Measurements from ENCODE around the gene FLT1.

The FLT1 gene, protein sequence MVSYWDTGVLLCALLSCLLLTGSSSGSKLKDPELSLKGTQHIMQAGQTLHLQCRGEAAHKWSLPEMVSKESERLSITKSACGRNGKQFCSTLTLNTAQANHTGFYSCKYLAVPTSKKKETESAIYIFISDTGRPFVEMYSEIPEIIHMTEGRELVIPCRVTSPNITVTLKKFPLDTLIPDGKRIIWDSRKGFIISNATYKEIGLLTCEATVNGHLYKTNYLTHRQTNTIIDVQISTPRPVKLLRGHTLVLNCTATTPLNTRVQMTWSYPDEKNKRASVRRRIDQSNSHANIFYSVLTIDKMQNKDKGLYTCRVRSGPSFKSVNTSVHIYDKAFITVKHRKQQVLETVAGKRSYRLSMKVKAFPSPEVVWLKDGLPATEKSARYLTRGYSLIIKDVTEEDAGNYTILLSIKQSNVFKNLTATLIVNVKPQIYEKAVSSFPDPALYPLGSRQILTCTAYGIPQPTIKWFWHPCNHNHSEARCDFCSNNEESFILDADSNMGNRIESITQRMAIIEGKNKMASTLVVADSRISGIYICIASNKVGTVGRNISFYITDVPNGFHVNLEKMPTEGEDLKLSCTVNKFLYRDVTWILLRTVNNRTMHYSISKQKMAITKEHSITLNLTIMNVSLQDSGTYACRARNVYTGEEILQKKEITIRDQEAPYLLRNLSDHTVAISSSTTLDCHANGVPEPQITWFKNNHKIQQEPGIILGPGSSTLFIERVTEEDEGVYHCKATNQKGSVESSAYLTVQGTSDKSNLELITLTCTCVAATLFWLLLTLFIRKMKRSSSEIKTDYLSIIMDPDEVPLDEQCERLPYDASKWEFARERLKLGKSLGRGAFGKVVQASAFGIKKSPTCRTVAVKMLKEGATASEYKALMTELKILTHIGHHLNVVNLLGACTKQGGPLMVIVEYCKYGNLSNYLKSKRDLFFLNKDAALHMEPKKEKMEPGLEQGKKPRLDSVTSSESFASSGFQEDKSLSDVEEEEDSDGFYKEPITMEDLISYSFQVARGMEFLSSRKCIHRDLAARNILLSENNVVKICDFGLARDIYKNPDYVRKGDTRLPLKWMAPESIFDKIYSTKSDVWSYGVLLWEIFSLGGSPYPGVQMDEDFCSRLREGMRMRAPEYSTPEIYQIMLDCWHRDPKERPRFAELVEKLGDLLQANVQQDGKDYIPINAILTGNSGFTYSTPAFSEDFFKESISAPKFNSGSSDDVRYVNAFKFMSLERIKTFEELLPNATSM (N-terminal part only)

DNA sequence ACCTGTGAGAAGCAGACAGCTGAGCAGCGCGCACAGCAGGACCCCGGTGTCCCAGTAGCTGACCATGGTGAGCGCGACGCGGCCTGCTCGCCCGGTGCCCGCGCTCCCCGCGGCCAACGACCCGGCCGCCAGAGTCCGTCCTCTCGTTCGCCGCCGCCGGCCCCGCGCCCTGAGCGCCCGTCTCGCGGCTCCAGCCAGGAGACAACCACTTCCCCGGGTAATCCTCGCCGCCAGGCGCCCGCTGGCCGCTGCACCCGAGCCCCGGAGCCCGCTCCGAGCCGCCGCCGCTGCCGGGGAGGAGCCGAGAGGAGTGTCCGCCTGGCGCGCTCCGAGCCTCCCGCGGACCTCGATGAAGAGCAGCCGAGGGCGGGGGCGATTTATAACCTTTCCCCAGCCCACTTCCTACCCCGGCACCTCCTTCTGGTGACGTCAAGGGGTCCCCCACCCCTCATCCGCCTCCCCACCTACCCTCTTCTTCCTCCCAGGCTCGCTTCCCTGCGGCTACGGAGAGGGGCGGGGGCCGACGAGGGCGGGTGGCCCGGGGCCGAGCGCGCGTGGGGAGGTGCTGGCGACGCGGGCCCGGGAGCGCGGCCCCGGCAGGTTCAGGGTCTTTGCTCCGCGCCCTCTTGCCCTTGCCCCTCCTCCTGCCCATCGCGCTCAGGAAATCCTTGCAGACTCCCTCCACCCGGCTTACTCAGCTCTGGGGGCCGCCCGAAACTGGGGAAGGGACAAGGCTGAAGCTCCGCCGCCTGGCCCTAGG is at the start of gene FLT1:
Gene FLT1 (minus strand): TSS at position 351 of the 760 bp plus-strand sequence. CDS start 285 bp downstream, at position 66.
- DNase-seq: no peak

DNA sequence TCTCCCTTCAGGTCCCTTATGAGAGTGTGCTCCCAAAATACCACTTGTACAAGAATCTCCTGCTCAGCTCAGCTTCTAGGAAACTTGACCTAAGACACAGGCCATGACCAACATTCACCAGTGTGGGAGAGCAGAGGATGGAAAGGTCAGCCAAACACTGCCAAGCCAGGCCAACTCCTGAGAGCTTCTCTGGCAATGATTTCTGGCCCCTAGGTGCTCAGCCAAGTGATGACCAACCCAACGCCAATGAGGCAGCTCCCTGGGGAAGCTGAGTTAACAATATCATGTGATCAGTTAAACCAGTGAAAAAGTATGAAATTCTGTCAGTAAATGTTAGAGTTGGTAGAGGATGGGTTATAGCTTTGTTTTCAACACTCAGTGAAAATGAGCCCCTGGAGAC is 49.1 kb upstream of the FLT1 start:
- no peak for DNase-seq

DNA sequence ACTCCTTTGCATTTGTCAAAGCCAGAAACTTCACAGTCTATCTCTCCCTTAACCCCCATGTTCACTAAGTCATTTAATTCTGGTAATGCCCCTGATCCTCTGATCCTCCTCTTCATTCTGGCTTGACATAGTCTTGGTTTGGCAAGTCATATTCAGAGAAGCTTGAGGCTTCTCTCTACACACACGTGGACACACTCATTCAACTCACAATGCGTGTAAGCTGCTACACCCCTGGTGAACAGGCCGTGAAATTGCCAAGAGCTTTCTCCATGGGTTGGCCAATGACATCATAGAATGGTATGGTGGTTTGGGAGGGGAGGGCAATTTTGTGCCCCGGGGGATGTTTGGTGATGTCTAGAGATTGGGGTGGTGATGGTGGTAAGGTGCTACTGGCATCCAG is 47.9 kb upstream of the FLT1 start:
- DNase-seq: no peak

DNA sequence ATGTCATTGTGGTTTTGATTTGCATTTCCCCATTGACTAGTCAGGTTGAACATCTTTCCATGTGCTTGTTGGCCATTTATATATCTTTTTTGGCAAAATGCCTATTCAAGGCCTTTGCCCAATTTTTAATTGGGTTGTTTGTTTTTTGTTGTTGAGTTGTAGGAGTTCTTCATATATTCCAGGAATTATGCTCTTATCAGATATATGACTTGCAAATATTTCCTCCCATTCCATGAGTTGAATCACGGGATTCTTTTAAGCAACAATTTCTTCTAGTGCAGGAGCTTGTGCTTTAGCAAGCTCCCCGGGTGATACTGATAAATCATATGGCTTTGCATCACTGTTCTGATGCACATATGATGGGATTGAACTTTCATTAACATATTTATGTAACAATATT is 47.0 kb upstream of the FLT1 start:
- no peak for DNase-seq

DNA sequence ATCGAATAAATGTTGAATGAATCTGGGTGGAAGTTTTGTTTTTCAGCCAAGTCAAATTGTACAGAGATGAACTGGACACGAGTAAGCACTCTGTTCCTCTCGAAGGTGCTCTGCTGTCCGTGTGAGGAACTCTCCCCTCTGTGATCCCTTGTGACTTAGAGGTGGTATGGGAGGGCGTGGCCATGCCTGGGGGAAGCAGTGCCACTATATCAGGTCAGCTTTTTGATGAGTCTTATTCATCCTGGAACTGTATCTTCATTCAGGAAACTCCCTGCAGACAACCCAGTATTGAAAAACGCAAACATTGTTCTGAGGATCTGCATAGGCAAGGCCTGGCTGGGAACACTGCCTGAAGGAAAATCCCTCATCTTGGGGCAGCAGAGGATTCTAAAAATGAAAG is 45.7 kb upstream of the FLT1 start:
- no peak for DNase-seq

DNA sequence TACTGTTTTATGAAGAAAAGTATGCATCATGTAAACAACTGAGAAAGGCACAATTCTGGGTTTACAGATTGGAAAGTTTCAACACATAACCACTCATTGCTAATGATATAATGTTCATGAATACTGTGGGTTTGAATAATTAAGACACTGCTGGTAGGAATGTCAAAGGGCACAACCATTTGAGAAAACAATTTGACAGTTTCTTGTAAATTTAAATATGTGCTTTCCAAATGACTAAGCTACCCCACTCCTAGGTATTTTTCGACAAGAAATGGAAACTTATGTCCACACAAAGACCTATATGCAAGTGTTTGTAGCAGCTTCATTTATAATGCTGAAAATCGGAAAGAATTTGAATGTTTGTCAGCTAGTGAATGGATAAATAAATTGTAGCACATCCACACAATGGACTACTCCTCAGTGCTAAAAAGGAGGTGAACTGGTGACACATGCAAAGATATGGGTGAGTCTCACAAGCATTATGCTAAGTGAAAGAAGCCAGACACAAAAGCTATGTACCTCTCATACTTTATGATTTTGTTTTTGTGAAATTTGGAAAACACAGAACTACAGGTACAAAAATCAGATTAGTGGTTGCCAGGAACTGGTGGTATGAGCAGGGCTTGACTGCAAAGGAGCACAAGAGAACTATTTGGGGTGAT is 44.8 kb upstream of the FLT1 start:
- no peak for DNase-seq

DNA sequence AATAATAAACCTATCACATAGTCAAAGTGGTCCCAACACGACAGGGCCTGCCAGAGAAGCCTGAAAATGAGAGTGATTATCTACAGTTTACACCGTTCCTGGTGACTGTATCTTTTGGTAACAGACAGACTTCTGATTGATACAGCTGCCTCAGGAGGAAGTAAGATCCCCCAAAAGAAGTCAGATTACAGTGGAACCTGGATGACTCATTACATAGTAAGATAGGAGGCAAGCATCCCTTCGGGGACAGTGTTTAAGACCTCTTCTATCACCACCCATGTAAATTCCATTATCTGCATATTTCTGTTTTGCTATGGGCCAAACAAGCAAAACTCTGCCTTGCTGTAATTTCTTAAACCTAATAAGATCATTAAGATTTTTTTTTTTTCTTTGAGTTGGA is 44.0 kb upstream of the FLT1 start:
- no peak for DNase-seq

DNA sequence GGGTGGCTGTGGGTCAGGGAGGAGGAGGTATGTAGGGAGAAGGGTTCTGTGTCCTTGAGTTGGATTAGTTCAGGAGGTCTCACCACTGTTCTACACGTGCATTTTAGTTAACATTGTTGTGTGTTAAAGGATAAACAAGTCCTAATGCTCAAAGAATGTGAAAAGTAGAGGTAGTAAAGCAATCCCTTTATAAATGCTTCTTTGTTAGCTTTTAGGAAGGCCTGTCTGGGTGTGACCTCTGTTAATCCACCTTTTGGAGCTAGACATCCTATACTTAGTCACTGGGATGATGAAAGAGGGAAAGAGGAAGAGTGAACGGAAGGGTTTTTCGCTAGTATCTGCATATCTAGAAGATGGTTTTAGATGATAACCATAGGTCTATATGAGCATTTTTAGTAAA is 42.2 kb upstream of the FLT1 start:
- no peak for DNase-seq

DNA sequence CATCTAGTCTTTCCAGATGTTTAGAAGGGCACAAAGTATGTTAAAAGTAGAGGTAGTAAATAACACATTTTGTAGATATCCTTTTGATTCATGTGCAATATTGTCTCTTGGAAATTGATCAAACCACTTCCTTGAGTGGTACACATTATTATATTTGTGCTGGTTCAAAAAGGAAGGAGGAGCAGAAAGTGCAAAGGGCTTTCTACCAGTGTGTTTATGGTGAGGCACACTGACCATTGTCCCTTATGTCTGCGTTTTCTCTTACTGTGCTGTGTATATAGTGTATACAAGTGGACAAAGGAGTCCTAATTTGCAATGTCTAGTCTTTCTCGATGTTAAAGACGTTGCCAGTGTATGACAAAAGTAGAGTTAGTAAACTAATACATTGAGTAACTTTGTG is 41.4 kb upstream of the FLT1 start:
- no peak for DNase-seq

DNA sequence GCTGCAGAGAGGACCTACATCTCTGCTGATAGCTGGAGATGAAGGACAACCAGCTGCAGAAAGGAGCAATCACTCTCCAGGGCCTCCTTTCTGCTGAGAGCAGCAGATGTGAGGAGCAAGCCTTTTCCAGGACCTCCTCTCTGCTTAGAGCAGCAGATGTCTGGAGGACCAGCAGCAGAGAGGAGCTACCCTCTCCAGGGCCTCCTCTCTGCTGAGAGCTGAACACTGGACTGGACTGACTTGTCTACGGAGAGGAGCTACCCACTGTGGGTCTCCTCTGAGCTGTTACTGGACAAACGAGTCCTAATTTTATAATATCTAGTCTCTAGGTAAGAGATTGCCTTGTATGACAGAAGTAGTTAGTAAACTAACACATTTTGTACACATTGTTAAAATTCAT is 40.8 kb upstream of the FLT1 start:
- no peak for DNase-seq

DNA sequence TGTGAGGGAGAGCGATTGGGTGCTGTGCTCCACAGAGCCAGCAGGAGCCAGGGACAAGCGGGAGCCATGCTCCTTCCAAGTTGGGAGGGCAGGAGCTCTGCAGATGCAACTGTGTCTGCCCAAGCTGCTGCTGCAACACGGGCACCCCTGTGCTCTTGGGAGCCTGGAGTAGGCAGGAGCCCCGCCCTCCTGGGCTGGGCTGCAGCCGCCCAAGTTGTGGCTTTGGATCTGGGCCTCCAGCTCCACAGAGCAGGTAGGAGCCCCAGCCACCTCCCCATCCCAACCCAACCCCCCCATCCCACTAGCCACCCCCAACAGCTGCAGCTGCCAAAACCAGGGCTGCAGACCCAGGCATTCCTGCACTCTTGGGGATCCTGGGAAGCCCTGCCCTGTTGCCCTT is 39.9 kb upstream of the FLT1 start:
- no peak for DNase-seq

DNA sequence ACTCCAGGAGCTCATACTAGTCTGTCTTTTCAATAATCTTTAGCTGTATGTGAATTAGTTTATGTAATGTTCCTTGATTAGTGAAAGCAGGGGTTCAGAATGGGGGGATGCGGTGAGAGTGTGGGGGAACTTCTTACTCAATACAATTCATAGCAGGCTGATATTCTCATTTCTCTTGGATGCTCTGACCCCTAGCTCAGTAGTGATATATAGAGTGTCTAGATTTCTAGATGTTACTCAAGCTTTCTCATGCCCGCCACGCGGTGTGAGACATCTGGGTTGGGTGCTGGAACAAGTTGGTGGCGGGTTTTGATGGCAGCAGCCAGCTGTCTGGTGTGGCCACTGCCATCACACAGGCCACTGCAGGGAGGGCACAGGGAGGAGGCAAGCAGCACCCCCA is 39.3 kb upstream of the FLT1 start:
- no peak for DNase-seq

DNA sequence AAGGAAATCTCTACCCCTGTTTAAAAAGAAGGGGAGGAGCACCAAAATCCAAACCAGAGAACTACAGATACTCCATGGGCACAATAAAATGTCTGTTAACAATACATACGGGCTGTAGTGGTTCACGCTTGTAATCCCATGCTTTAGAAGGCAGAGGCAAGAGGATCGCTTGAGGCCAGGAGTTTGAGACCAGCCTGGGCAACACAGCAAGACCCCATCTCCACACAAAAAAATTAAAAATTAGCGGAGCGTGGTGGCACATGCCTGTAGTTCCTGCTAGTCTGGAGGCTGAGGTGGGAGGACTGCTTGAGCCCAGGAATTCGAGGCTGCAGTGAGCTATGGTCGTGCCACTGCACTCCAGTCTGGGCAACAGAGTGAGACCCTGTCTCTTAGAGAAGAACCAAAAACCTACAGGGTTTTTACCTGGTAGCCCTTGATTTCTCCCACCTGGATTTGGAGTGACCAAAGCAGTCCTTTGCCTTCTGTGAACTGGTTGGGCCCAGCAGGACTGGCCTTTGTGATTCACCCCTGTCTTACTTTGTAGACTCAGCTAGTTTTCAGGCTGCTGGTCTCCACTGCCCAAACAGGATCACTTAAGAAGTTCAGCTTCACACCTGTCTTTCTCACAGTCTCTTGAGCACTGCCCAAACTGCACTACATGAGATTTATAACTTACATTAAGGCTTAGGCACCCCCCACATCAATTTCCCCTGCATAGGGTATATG is 38.7 kb upstream of the FLT1 start:
- DNase-seq: no peak

DNA sequence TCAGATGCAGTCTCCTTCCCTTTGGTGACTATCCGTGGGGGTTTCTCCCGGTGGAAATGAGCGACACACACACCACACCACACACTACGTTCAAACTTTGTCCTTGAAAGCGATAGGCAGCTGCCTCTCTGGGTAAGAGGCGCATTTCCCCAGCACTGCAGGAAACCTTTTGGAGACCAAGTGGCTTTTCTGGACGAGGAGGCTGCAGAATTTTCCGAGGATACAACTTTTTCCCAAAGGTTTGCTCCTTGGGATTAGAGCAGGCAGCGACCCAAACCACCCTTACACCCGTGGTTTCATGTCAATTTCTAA is 38.2 kb upstream of the FLT1 start:
- no peak for DNase-seq

DNA sequence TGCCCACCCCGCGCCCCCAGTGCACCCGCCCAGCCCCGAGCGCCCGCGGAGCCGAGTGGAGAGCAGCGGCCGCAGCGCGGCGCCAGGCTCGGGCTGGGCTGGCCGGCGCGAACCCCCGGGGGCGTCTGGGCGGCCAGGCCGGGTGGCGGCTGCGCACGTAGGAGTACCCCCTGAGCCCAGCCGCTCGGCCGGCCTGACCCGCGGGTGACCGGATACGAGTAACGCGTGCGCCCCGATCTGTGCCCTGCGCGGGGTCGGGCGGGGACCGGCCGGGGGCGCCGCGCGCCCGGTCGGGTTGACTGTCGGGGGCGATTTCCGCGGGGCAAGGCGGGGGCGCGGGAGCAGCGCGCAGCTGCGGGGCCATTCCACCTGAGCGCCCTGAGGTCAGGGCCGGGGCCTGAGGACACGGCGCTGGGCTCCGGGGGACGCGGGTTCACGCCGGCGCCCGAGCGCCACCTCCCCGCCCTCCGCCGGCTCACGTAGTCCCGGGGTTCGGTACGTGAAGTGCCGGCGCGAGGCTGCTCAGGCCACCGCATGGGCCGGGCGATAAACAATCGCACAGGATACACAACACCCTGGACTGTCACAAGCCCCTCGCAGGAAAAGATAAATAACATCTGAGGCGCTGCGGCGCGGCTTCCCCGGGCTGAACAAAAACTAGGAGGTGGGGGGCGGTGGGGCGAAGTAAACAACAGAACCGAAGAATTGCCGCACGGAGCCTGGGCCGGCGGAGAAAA is 37.6 kb upstream of the FLT1 start:
- DNase-seq: no peak

DNA sequence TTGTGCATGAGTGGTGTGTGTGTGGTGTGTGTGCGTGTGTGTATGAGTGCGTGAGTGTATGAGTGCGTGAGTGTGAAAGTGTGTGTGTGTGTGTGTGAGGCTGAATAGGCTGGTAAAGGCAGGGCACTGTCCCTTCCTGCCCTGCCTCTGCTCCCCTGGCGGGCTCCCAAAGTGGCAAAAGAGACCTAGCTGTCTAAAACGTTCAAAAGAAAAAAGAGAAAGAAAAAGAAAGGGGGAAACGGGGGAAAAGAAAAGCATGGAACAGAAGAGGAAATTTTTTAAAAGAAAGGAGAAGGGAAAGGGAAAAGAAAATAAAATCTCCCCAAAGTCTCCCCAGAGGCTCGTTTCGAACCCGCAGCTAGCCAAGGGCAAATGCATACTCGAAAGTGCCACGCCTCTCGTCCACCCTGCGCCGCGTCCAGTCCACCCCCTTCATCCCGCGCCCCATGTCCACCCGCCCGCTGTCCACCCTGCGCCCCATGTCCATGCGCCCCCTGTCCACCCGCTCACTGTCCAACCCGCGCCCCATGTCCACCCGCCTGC is 37.0 kb upstream of the FLT1 start:
- DNase-seq: no peak

DNA sequence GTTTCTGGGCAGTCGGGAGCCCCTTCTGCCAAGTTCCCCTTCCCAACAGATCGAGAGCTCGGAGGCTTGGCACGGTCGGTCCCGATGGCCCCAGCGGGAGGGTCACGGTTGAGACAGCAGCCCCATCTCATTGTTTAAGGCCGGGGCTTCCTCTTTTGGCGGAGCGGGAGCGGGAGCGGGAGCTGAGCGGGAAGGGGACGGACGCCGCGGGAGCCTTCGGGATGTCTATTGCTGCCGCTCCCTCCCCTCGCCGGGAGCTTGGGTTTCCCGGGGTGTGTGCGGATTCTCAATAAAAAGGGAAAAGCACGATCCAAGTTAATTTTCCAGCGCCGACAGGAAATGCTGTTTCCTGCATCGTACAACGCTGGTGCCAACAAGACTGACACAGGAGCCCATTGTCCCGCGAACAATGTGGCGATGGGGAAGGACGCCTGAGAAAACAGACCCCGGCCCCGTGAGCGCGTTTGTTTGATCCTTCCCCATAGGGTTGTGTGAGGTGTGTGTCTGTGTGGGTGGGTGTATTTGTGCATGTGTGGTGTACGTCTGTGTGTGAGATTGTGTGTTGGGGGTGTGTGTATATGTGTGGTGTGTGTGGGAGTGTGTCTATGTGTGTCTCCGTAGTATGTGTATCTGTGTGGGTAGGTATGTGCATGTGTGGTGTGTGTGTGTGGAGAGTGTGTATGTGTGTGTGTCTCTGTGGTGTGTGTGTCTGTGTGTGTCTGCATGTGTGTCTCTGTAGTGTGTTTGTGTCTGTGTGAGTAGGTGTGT is 36.3 kb upstream of the FLT1 start:
- no peak for DNase-seq

DNA sequence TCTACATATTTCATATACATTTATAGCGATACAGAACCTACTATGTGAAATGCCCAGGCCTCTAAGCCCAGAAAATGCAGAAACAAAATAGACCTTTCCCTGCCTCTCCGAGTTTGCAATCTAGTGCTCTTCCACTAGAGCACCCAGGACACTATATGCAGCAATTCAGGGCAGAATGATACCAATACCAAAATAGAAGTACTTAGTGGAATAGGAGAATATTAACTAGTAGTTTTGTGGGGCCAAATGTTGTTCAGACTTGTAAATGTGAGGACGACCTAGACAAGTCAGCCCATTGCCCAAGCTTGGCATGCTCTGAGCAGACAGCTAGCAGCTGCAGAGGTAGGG is 35.8 kb upstream of the FLT1 start:
- no peak for DNase-seq

DNA sequence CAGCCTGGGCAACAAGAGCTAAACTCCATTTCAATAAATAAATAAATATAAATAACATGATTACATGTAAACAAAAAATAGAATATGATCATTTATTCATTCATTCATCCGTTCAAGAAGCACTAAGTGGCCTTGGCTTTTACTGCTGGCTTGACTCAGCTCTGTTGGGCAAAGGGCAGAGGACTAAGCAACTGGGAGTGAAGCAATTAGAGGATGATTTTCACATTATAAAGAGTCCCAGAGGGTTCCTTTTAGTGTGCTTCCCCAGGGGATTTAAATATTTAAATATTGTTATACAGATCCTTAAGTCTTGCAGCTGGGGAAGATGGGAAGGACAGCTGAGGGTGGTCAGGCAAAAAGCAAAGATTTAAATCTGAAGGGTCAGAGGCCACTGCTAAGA is 34.9 kb upstream of the FLT1 start:
- no peak for DNase-seq

DNA sequence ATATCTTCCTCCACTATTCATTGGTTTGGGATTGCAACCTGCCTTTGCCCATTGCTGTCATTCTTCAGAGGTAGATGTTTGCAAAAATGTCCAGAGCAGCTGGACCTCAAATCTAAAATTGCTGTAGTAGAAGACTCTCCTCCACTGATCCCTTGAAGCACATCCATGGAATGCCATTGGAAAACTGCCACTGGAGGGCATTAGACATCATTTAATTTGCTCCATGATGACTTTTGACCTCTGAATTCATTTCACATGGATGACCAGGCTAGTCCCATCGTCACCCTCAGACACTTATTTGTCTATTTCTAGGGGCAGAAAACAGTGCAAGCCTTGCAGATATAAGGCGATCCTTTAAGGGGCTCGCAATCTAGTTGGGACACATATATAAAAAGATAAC is 33.9 kb upstream of the FLT1 start:
- DNase-seq: no peak
